ENCODE measurements around the gene PIAS3. TPM values are rescaled to one million over a fixed set of nuclear protein-coding genes. Genes with fewer than 3 reads are reported as not detected.

PIAS3 gene
- total and polyA plus RNA-seq, 2 donors from 2014 or later = 12.5 to 36.9 TPM

GRCh38 chr1:145846201-145846612 is 12.7 kb downstream of the PIAS3 start:
- intact Hi-C loops (cut with DNase I) = loop anchor here (5.0 to 10.0 kb wide), 2 partner anchors 121 to 169 kb away; no protein-coding TSS in a partner anchor

GRCh38 chr1:145845514-145846161 is 13.2 kb downstream of the PIAS3 start, which contains the start of gene NUDT17:
TSS of gene NUDT17 (plus strand) at chr1:145845630. CDS start at chr1:145845641, 11 bp downstream.
- intact Hi-C loops (cut with DNase I) = loop anchor here (5.0 to 10.0 kb wide), 2 partner anchors 122 to 169 kb away; no protein-coding TSS in a partner anchor
- peak within 1 kb of the TSS; percentile 61 to 82 (median 72) for H3K4me3 ChIP-seq (ENCODE audit: low read length in 3 of 3)
- H3K9ac ChIP-seq (ENCODE audit: low read length in 3 of 3) = peak within 1 kb of the TSS; percentile 43 to 82 (median 78)
- peaks cover 8 to 30% (median 27%) of the 10 kb centered on the region in 3 donors for H3K36me3 ChIP-seq (ENCODE audit: control insufficient read depth in 2 of 3, insufficient read depth in 3 of 3, low read length in 3 of 3)
- peaks cover 3 to 11% (median 5%) of the 10 kb centered on the region in 3 donors for H3K4me1 ChIP-seq (ENCODE audit: control insufficient read depth in 2 of 3, insufficient read depth in 2 of 3, low read depth in 1 of 3, low read length in 3 of 3)
- no peaks in the 10 kb centered on the region for H3K27me3 ChIP-seq (ENCODE audit: control insufficient read depth, insufficient read depth, low read length)
- TF ChIP-seq CTCF (IDR thresholded peaks at IDR 0.05; ENCODE audit: borderline replicate concordance, extremely low read depth, insufficient read depth) = peak; percentile 79
- peak within 1 kb of the TSS; percentile 48 to 66 for H3K27ac ChIP-seq (ENCODE audit: low read depth in 2 of 2, low read length in 2 of 2)
- no peaks in the 10 kb centered on the region for H3K9me3 ChIP-seq (ENCODE audit: control insufficient read depth in 2 of 3, insufficient read depth in 1 of 3, low read length in 3 of 3)
- FAIRE-seq (no peak), DNase-seq (peak; percentile 84 to 94 (median 90))

More at GRCh38 chr1:145846201-145846612, 12.7 kb downstream of the PIAS3 start:
- H3K9me3 ChIP-seq (ENCODE audit: control insufficient read depth in 2 of 3, insufficient read depth in 1 of 3, low read length in 3 of 3) = no peaks in the 10 kb centered on the region
- peaks cover 3 to 11% (median 5%) of the 10 kb centered on the region in 3 donors for H3K4me1 ChIP-seq (ENCODE audit: control insufficient read depth in 2 of 3, insufficient read depth in 2 of 3, low read depth in 1 of 3, low read length in 3 of 3)
- peak; percentile 61 to 79 (median 74) for DNase-seq
- H3K9ac ChIP-seq (ENCODE audit: low read length in 3 of 3) = peak overlapping the region in 1 of 3 donors; percentile 78
- TF ChIP-seq CTCF (IDR thresholded peaks at IDR 0.05; ENCODE audit: borderline replicate concordance, extremely low read depth, insufficient read depth) = peak; percentile 50
- H3K27ac ChIP-seq (ENCODE audit: low read depth in 2 of 2, low read length in 2 of 2) = no peak overlapping the region
- no peak for FAIRE-seq
- peaks cover 9 to 30% (median 27%) of the 10 kb centered on the region in 3 donors for H3K36me3 ChIP-seq (ENCODE audit: control insufficient read depth in 2 of 3, insufficient read depth in 3 of 3, low read length in 3 of 3)
- H3K4me3 ChIP-seq (ENCODE audit: low read length in 3 of 3) = peak overlapping the region in 2 of 3 donors; percentile 72 to 82
- no peaks in the 10 kb centered on the region for H3K27me3 ChIP-seq (ENCODE audit: control insufficient read depth, insufficient read depth, low read length)

- Histone ChIP-seq H3K36me3 (ENCODE audit: control insufficient read depth in 2 of 3, insufficient read depth in 3 of 3, low read length in 3 of 3) (peaks cover 8 to 29% (median 25%) of the 10 kb centered on the region in 3 donors), H3K4me3 (ENCODE audit: low read length in 3 of 3) (peak overlapping the region; percentile 61 to 82 (median 72)), H3K9me3 (ENCODE audit: control insufficient read depth in 2 of 3, insufficient read depth in 1 of 3, low read length in 3 of 3) (no peaks in the 10 kb centered on the region), H3K4me1 (ENCODE audit: control insufficient read depth in 2 of 3, insufficient read depth in 2 of 3, low read depth in 1 of 3, low read length in 3 of 3) (peaks cover 3 to 11% (median 5%) of the 10 kb centered on the region in 3 donors), H3K9ac (ENCODE audit: low read length in 3 of 3) (peak overlapping the region; percentile 43 to 78 (median 76)), H3K27ac (ENCODE audit: low read depth in 2 of 2, low read length in 2 of 2) (no peak overlapping the region), H3K27me3 (ENCODE audit: control insufficient read depth, insufficient read depth, low read length) (no peaks in the 10 kb centered on the region)
- intact Hi-C loops (cut with DNase I) = loop anchor here (5.0 to 10.0 kb wide), 2 partner anchors 122 to 170 kb away; no protein-coding TSS in a partner anchor
- DNase-seq (no peak), FAIRE-seq (no peak)
- no peak for TF ChIP-seq CTCF (IDR thresholded peaks at IDR 0.05; ENCODE audit: borderline replicate concordance, extremely low read depth, insufficient read depth)
These were observed 13.8 kb downstream of the PIAS3 start for GRCh38 chr1:145845144-145845513.

Data from kidney (tissue), 14 donors.